NCI-H1694 (cell line): ENCODE measurements around the gene PRR29.
A peak's percentile ranks its signal among the peaks of the same experiment; 100 is the strongest.
"Not testable (repeated sequence)": the region's sequence is repeated elsewhere in the genome, so short reads cannot be mapped to it uniquely, and the experiment has no call there.

Experiments
- DNase-seq: peaks from one replicate; lab custom pipeline; 2025; lab: John Stamatoyannopoulos, UW

Gene PRR29

DNA sequence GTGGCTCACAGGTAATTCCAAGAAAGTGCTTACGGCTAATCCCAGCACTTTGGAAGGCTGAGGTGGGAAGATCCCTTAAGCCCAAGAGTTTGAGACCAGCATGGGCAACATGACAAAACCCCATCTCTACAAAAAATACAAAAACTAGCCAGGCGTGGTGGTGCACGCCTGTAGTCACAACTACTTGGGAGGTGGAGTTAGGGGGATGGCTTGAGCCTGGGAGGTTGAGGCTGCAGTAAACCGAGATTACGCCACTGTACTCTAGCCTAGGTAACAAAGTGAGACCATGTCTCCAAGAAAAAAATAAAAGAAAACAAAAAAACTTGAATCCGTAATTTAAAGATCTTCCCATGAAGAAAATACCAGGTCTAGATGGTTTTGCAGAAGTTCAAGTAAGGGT lies 17.3 kb downstream of the PRR29 start:
- DNase-seq: no peak

DNA sequence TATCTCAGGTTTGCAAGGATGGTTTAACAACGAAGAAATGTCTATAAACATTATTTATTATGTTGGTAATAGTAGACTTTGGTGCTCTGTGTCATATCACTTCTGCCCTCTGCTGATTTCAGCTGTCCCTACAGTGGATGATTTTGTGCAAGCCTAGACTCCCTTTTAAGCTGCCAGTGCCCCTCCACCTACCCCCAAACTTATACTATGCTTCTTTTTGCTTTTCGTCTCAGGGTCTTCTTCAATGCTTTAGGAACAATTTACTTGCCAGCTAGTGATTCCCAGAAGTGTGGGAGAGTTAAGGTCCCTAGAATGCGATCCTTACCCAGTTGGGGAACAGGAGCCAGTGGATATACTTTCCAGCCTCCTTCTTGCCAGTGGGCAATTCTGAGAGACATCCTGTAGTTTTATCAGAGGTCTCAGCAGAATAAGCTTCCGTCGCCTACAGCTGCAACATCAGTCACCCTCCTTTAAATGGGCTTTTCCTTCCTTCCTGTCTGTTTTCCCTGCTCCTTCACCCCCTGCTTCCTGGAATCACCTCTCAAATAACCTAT lies 18.2 kb downstream of the PRR29 start:
- no peak for DNase-seq

GRCh38 chr17:64016974-64017373 lies 18.8 kb downstream of the PRR29 start:
- no peak for DNase-seq

DNA sequence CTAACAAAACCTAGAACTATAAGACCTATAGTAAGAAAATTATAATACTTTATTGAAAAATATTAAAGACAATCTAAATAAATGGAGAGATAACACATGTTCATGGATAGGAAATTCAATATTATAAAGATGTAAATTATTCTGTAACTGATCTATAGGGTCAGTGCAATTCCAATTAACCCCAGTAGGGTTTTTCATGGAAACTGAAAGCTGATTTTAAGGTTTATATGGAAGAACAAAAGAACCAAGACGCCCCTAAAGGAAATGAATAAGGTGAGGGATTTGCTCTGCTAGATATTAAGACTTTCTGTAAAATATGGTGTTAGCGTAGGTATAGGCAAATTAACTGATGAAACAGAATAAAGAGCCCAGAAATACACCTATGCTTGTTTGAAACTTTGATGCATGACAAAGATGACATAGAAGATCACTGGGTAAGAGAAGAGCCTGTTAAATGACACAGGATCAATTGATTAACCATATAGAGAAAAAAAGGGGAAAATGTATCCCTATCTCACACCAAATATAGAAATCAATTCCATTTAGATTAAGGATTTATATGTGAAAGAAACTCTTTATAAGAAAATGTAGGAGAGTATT lies 19.3 kb downstream of the PRR29 start:
- no peak for DNase-seq

- not testable (repeated sequence) for DNase-seq
Measured at GRCh38 chr17:64019551-64019961, 21.4 kb downstream of the PRR29 start.

GRCh38 chr17:64020056-64020766 lies 22.1 kb downstream of the PRR29 start, which contains the start of gene ICAM2:
TSS of gene ICAM2 (minus strand) at chr17:64020633. CDS start at chr17:64006691, 13,942 bp downstream.
- no peak for DNase-seq

GRCh38 chr17:64022611-64023063 lies 24.5 kb downstream of the PRR29 start:
- no peak for DNase-seq

GRCh38 chr17:64024215-64024654 lies 26.1 kb downstream of the PRR29 start:
- no peak for DNase-seq

- no peak for DNase-seq
Measured at GRCh38 chr17:64024781-64025731, 26.9 kb downstream of the PRR29 start.

DNA sequence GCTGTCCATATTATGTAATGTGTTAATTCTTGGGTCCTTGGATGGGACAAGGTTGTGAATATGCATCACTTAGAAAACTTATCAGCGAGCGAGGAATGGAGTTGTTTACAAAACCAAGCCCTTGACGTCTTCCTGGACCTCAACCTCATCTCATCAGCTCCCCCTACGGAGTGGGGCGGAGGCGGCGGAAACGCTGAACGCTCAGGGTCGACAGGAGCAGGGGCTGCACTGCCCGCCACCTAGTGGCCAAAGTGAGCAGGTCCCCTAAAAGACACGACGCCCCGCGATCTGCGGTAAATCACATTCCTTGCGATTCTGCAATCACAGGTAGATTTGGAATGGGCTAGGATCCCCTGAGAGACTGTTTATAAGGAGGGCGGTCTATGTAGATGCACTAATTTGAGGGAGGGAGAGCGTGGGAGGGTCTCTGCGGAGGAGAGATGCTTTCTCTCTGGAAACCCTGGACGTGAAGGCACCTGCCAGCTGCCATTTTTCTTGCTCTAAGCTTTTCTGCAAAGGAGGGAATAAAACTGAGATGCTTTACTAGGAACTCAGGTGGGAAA lies 27.7 kb downstream of the PRR29 start:
- DNase-seq: peak; percentile 72

- DNase-seq: peak; percentile 30
Measured at GRCh38 chr17:64028874-64029464, 30.8 kb downstream of the PRR29 start.

DNA sequence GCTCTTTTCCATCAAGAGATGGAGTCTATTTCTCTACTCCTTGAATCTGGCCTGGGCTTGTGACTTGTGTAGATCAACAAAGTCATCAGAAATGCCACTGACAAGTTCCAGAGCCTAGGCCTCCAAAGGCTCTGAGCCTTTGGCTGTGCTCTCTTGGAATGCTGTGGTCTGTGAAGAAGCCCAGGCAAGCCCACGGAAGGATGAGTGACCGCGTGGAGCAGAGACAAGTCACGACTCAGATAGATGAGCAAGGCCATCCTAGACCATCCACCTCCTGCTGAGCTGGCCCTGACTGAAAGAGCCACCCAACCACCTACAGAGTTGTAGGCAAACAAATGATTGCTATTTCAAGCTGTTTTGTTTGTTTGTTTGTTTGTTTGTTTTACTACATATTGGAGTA lies 33.9 kb downstream of the PRR29 start:
- no peak for DNase-seq

- DNase-seq: no peak
Measured at GRCh38 chr17:64036198-64036922, 38.2 kb downstream of the PRR29 start.

DNA sequence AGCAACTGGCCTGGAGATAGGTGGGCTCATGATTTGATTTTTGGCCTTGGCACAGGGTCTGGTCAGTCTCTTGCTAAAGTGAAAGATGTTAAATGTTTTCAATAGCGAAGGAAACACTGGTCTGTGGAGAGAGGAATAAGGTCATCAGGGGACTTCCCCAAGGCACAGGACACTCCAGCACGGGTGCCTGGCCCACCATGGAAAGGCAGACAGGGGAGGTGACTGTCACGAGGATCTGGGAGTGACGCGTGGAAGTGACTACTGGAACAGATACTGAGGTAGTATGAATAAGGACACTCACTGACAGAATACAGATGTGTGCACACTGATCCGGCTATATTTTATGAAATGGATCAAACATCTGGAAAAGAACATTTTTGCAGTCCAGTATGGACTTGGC lies 39.0 kb downstream of the PRR29 start:
- no peak for DNase-seq

DNA sequence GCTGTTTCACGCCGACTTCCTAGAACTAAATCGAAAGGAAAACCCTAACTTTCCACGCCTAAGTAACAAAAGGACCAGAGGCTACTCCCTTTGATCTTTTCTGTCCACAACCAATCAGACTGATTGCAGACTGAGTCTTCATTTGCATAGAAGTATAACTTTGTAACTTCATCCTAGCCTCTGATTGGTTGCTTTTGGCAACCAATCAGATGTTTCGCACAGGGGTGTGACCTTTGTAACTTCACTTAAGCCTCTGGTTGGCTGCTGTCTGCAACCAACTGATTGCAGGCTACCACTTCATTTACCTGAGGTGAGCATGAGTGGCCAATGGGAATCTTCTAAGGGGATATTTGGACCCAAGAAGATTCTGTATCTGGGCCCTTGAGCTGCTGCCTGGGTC lies 39.7 kb downstream of the PRR29 start:
- DNase-seq: no peak

DNA sequence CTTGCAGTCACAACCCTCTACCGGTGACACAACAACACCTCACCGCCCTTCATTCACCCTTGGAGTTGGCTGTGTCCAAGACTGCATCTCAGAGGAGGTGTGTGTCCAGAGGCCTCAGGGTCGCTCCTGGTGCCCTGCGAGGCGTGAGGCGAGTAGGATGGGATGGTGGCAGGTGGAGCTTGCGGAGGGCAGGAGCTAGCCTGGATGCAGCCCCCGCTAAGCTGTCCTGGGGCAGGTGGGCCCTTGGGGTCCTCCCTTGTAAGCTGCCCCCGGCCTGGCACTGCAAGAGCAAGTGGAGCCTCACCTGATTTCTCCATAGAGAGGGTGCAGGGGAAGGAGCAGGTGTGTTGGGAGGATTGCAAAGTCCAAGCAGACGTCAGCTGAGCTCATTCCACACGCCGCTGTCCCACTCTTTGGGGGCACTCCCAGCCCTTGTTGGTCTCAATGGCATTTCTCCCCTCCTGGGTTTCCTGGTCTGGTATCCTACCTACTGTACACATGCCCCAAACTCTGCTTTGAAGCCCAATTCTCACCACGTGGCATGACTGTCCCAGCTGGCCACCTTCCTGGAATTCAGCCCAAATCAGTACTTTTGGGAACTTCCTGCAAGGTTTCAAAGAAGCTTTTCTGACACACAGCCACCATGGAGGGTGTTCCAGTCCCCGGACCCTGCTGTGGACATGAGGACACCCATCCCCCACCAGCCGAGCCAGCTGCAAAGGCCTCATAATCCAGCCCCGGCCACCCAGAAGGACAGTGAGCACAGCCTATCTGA lies 40.4 kb downstream of the PRR29 start:
- DNase-seq: no peak

DNA sequence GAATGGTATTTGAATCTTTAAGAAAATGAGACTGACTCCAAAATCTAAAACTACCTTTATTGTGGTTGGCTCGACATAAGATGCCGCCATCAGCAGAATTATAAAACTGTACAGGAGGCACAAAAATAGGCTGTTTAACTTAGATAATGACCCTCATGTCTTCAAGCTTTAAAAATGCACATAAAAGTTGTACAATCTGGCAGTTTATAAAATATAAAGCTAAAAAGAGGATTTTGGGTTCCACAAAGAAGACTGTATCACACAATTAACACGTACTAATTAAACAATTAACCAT lies 40.9 kb downstream of the PRR29 start:
- no peak for DNase-seq

DNA sequence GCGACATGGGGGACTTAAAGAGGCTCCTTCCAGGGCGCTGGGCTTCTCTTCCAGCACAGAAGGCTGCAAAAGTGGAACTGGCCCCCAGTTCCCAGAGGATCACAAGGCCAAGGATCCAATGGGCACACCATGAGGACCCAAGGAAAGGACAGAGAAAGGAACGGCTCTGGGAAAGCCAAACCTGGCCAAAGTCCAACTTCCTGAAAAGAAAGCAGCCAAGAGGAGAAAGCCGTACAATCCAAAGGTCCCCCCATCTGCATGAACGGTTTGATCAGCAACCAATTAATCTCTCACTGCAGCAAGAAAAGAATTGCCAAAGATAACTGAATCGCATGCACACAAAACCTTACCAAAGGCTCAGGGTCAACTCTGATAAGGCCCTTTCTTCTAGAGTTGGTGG lies 42.1 kb downstream of the PRR29 start:
- DNase-seq: no peak

DNA sequence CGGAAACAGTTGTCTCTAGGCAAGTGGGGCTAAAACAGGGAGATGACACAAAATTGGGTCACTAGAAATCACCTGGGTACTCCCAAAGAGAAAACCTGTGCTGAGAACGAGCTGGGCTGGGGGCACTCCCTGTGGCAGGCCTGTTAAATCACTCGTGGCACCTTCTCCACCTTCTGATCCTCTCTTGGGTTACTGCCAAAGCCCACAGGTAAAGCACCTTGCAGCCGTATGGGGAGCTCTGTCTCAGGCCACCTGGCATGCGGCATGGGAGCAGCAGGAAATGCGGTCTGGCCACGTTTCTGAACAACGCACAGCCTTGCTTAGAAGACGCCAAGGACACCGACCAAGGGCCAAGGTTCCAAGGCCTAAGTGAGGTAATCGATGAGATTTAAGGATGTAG lies 43.8 kb downstream of the PRR29 start:
- DNase-seq: no peak
